ENCODE results near the gene XPNPEP3. TPM values are rescaled to one million over a fixed set of nuclear protein-coding genes. Genes with fewer than 3 reads are reported as not detected.

The XPNPEP3 gene
- total RNA-seq, 1 experiment from 2014 or later: 33.1 TPM

DNA sequence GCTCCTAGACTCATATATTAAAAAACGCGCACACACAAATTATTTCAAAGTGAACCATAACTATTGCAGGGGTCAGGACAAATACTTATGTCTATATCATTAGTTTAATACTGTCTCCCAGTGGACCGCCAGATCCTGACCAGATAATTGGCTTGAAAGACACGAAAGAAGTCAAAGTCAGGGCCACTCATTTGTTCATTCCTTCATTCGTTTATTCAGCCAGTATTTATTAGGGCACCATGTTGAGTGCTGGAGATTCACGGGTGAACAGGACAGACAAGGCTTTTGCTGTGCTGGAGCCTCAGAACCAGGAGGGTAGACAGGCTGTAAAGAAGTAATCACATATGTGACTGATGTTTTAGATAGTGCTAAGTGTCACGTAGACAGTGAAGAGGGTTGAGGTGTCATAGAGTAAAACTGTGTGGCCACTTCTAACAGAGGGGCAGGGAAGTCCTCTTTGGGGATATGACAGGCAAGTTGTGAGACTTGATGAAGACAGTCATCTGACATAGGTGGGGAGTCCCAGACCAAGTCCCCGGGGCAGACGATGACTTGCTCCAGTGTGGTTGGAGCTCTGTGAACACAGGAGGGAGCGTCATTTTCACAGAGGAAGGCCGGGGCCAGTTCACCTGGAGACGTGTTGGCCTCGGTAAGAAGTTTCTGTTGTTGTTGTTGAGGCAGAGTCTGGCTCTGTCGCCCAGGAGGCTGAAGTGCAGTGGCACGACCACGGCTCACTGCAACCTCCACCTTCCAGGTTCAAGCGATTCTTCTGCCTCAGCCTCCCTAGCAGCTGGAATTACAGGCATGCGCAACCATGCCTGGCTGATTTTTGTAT is 120.1 kb downstream of the XPNPEP3 start:
- Mint-ChIP-seq H3K4me1 (ENCODE audit: insufficient read depth, unreplicated experiment) (no peaks in the 10 kb centered on the region), H3K27ac (ENCODE audit: low read depth, unreplicated experiment) (no peak overlapping the region), H3K27me3 (ENCODE audit: insufficient read depth, unreplicated experiment) (no peaks in the 10 kb centered on the region), H3K4me3 (ENCODE audit: unreplicated experiment) (no peak overlapping the region), H3K9me3 (ENCODE audit: unreplicated experiment) (no peaks in the 10 kb centered on the region), H3K36me3 (ENCODE audit: insufficient read depth, unreplicated experiment) (peaks cover 11% of the 10 kb centered on the region)
- DNase-seq (ENCODE audit: unreplicated experiment): no peak
- ChIA-PET POLR2A (interaction anchor here (0.8 kb wide), 1 partner anchor 25 kb away, joined by 4 read pairs; no protein-coding TSS in a partner anchor), CTCF (interaction anchor here (0.6 kb wide), 1 partner anchor 374 kb away, joined by 4 read pairs; no protein-coding TSS in a partner anchor)
- TF ChIP-seq CTCF (IDR thresholded peaks at IDR 0.05; ENCODE audit: unreplicated experiment): no peak
- intact Hi-C loops (cut with micrococcal nuclease): no loop called here
- no TSS peak for BruUV-seq (replicated peaks)

DNA sequence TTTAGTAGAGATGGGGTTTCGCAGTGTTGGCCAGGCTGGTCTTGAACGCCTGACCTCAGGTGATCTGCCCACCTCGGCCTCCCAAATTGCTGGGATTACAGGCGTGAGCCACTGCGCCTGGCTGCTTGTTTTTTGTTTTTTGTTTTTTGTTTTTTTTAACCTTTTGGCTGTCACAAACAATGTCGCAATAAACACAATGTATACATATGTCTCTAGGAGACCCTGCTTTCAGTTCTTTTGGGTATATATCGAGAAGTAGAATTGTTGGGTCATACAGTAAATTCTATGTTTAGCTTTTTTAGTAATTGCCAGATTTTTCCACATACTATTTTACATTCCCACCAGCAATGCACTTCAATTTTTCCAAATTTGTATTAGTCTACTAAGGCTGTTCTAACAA is 122.2 kb downstream of the XPNPEP3 start:
- no peak overlapping the region for H3K27ac Mint-ChIP-seq (ENCODE audit: low read depth, unreplicated experiment)
- H3K9me3 Mint-ChIP-seq (ENCODE audit: unreplicated experiment): no peaks in the 10 kb centered on the region
- ChIA-PET POLR2A (no interaction called here), CTCF (no interaction called here)
- BruUV-seq (replicated peaks): no TSS peak
- no peaks in the 10 kb centered on the region for H3K4me1 Mint-ChIP-seq (ENCODE audit: insufficient read depth, unreplicated experiment)
- no peak overlapping the region for H3K4me3 Mint-ChIP-seq (ENCODE audit: unreplicated experiment)
- no peak for TF ChIP-seq CTCF (IDR thresholded peaks at IDR 0.05; ENCODE audit: unreplicated experiment)
- no peaks in the 10 kb centered on the region for H3K36me3 Mint-ChIP-seq (ENCODE audit: insufficient read depth, unreplicated experiment)
- DNase-seq (ENCODE audit: unreplicated experiment): no peak
- intact Hi-C loops (cut with micrococcal nuclease): no loop called here
- no peaks in the 10 kb centered on the region for H3K27me3 Mint-ChIP-seq (ENCODE audit: insufficient read depth, unreplicated experiment)

GRCh38 chr22:40979871-40980270 is 122.9 kb downstream of the XPNPEP3 start:
- BruUV-seq (replicated peaks): no TSS peak
- H3K36me3 Mint-ChIP-seq (ENCODE audit: insufficient read depth, unreplicated experiment): no peaks in the 10 kb centered on the region
- H3K4me3 Mint-ChIP-seq (ENCODE audit: unreplicated experiment): no peak overlapping the region
- no peak for DNase-seq (ENCODE audit: unreplicated experiment)
- TF ChIP-seq CTCF (IDR thresholded peaks at IDR 0.05; ENCODE audit: unreplicated experiment): no peak
- no peaks in the 10 kb centered on the region for H3K27me3 Mint-ChIP-seq (ENCODE audit: insufficient read depth, unreplicated experiment)
- H3K9me3 Mint-ChIP-seq (ENCODE audit: unreplicated experiment): no peaks in the 10 kb centered on the region
- H3K4me1 Mint-ChIP-seq (ENCODE audit: insufficient read depth, unreplicated experiment): no peaks in the 10 kb centered on the region
- ChIA-PET POLR2A (interaction anchor here (1.0 kb wide), 1 partner anchor 43 kb away, joined by 3 read pairs; no protein-coding TSS in a partner anchor), CTCF (no interaction called here)
- H3K27ac Mint-ChIP-seq (ENCODE audit: low read depth, unreplicated experiment): no peak overlapping the region
- intact Hi-C loops (cut with micrococcal nuclease): no loop called here

Small RNA genes lying within 50 kb of the gene (microRNA-seq; reads per million reads assigned to microRNA genes)
- 2.2 reads per million, percentile 16 among the genes with 10 or more reads in this experiment for gene MIR4766

Other genes starting within 250 kb of the XPNPEP3 start
- gene MRTFA, start 220.4 kb upstream of the XPNPEP3 start, total RNA-seq (2022): 47.2 and 52.7 TPM in 2 replicates
- not detected in 2 replicates for gene MCHR1, start 177.7 kb upstream of the XPNPEP3 start, total RNA-seq (2022)
- gene SLC25A17, start 37.8 kb upstream of the XPNPEP3 start, total RNA-seq (2022): 21.1 and 22.3 TPM in 2 replicates
- 191 and 231 TPM in 2 replicates for gene ST13, start 509 bp upstream of the XPNPEP3 start, total RNA-seq (2022)
- not detected in 2 replicates for gene DNAJB7, start 5.0 kb downstream of the XPNPEP3 start, total RNA-seq (2022)
- gene RBX1, start 94.2 kb downstream of the XPNPEP3 start, total RNA-seq (2022): 46.7 and 71.3 TPM in 2 replicates
- gene EP300, start 235.4 kb downstream of the XPNPEP3 start, total RNA-seq (2022): 53.3 and 54.1 TPM in 2 replicates